T-helper 1 cell treated with Interleukin-12 subunit alpha and Interleukin-12 subunit beta and Interleukin-4 antibody, amounts not matched to agents 30 ng/mL and 1 ng/mL, for 36 hours (primary cell): ENCODE data around the gene FAM72B. TPM values are rescaled to one million over a fixed set of nuclear protein-coding genes. Genes with fewer than 3 reads are reported as not detected.
"Not testable (repeated sequence)": the region's sequence is repeated elsewhere in the genome, so short reads cannot be mapped to it uniquely, and the experiment has no call there.

Source experiments
- intact Hi-C: fragments of 100-400 bp; cut with micrococcal nuclease; formaldehyde crosslinking; loops from one replicate; pipeline ENCODE4 v1.15.1; 2024
- total RNA-seq: library from RNA; stranded (reverse); gene quantifications from 2 replicates; pipeline ENCODE4 v1.2.3, GENCODE V29; 2022

Gene FAM72B
- total RNA-seq, 1 donor from 2014 or later, result 13.9 TPM

DNA sequence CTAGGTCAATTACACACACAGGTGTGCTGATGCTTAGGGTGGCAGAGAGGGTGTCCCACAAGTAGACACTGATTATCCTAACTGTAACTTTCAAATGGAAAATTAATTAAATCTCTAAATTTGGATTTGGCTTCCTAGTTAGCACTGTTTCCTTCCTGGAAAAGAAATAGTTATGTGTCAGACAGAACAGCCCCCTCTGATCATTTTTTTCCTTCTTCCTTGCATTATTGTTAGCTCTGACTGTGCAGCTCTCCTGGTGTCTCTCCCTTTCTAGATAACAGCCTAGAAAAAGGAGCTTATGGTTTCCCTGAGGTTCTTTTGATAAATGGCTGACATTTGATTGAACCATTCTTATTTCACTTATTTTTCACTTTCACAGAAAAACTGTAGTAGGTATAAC lies 31.4 kb downstream of the FAM72B start:
- intact Hi-C loops, result not testable (repeated sequence)

- intact Hi-C loops, result not testable (repeated sequence)
Observed at GRCh38 chr1:121151294-121151693, 32.8 kb downstream of the FAM72B start.

- intact Hi-C loops, result not testable (repeated sequence)
Observed at GRCh38 chr1:121148489-121149190, 35.5 kb downstream of the FAM72B start.

DNA sequence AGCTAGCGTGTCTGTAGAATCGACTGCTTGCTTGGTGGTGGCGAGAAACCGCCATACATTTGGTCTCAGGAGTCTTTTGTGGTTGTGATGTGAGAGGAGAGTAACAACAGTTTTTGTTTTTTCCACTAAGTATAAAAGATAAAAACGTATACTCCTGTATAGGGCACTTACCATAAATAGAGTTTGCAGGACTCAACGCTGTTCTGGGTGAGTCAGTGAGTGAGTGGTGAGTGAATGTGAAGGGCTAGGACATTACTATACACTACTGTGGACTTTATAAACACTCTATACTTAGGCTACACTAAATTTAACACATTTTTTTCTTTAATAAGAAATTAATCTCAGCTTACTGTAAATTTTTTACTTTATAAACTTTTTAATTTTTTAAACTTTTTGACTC lies 43.7 kb downstream of the FAM72B start:
- intact Hi-C loops, result not testable (repeated sequence)

GRCh38 chr1:121131494-121131893 lies 52.6 kb downstream of the FAM72B start:
- intact Hi-C loops, result not testable (repeated sequence)

GRCh38 chr1:121118480-121118824 lies 65.7 kb downstream of the FAM72B start:
- intact Hi-C loops, result not testable (repeated sequence)

Other genes with a start within 250 kb of the FAM72B start
- 48.3 and 59.6 TPM in 2 replicates for gene SRGAP2C, start 635 bp upstream of the FAM72B start, total RNA-seq